AG04450 (cell line): ENCODE data around the gene PLEKHA5. TPM values are rescaled to one million over a fixed set of nuclear protein-coding genes. Genes with fewer than 3 reads are reported as not detected.

ENCODE experiments used
- CTCF ChIA-PET: fragments of 300-600, 350-600 bp; formaldehyde crosslinking; extraction: SDS; loops from one replicate; lab custom pipeline; 2022; ENCODE audit warnings: antibody characterized with exemption, inconsistent platforms; lab: Charles Lee
- POLR2A ChIA-PET: fragments of 350-600 bp; formaldehyde crosslinking; extraction: SDS; loops from one replicate; lab custom pipeline; 2021; ENCODE audit warnings: antibody characterized with exemption, inconsistent platforms; lab: Yijun Ruan, JAX
- DNase-seq: peaks from one replicate; pipeline ENCODE4 v3.0.0-alpha.2; 2011; ENCODE audit warnings: low read depth, low spot score
- H3K27ac ChIP-seq: one replicate; pipeline ENCODE4 v1.5.1; 2012; ENCODE audit warnings: low read depth, low read length, control low read depth
- H3K27me3 ChIP-seq: one replicate; pipeline ENCODE4 v1.6.0; 2012; ENCODE audit warnings: low read length; ENCODE audit not compliant: control insufficient read depth, insufficient read depth
- H3K4me3 ChIP-seq: 2 replicates; pipeline ENCODE4 v1.5.1; 2011; ENCODE audit warnings: mild to moderate bottlenecking, low read depth, low read length, control low read depth
- H3K9me3 ChIP-seq: 2 replicates; pipeline ENCODE4 v1.5.1; 2012; ENCODE audit warnings: low read length; ENCODE audit not compliant: control insufficient read depth, insufficient read depth
- polyA plus RNA-seq: library from polyadenylated mRNA; depleted of rRNA; stranded (reverse); fragments of >200 nt; gene quantifications from 2 replicates; pipeline ENCODE4 v1.2.3, GENCODE V29; 2011
- small RNA-seq: library from RNA; depleted of rRNA; stranded (forward); fragments of <200 nt; gene quantifications from one replicate; pipeline ENCODE3, GENCODE V24; 2012; ENCODE audit warnings: low read depth; ENCODE audit not compliant: insufficient read length
- TF ChIP-seq, protein P1 (sequence below): IDR thresholded peaks from 2 replicates; pipeline ENCODE4 v1.5.1; 2011; ENCODE audit warnings: low read depth, low read length, control low read depth, inconsistent platforms

PLEKHA5 gene
- polyA plus RNA-seq, 1 experiment: 23.5 TPM

DNA sequence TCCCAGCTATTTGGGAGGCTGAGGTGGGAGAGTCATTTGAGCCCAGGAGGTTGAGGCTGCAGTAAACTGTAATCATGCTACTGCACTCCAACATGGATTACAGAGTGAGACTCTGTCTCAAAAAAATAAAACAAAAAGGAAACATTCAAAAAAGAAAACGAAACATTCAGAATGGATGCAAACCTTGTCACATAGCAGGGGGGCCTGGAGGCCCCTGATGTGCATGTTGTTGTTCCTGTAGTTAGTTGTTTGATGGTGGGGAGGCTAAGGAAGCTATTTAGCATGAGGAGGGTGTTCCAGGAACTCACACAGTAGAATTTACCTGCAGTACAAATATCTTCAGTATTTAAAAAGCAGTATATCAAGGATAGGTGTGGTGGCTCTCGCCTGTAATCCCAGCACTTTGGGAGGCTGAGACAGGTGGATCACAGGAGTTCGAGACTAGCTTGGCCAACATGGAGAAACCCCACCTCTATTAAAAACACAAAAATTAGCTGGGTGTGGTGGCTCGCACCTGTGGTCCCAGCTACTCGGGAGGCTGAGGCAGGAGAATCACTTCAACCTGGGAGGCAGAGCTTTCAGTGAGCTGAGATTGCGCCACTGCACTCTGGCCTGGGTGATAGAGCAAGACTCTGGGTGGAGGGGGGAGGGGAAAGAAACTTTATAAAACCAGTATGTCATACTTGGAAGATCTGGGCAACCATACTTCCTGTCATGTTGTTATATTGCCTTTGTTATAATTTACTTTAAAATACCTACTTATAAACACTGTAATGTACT, 292.2 kb downstream of the PLEKHA5 start:
- POLR2A ChIA-PET: no interaction called here
- CTCF ChIA-PET: interaction anchor here (0.7 kb wide), 1 partner anchor 147 kb away, joined by 3 read pairs; no protein-coding TSS in a partner anchor
- no peak for DNase-seq
- Histone ChIP-seq H3K9me3 (peaks cover 3% of the 10 kb centered on the region; the same call in 1 of the 2 replicates), H3K4me3 (no peak overlapping the region), H3K27me3 (no peaks in the 10 kb centered on the region), H3K27ac (no peak overlapping the region)
- TF ChIP-seq, protein P1, sequence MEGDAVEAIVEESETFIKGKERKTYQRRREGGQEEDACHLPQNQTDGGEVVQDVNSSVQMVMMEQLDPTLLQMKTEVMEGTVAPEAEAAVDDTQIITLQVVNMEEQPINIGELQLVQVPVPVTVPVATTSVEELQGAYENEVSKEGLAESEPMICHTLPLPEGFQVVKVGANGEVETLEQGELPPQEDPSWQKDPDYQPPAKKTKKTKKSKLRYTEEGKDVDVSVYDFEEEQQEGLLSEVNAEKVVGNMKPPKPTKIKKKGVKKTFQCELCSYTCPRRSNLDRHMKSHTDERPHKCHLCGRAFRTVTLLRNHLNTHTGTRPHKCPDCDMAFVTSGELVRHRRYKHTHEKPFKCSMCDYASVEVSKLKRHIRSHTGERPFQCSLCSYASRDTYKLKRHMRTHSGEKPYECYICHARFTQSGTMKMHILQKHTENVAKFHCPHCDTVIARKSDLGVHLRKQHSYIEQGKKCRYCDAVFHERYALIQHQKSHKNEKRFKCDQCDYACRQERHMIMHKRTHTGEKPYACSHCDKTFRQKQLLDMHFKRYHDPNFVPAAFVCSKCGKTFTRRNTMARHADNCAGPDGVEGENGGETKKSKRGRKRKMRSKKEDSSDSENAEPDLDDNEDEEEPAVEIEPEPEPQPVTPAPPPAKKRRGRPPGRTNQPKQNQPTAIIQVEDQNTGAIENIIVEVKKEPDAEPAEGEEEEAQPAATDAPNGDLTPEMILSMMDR: no peak

DNA sequence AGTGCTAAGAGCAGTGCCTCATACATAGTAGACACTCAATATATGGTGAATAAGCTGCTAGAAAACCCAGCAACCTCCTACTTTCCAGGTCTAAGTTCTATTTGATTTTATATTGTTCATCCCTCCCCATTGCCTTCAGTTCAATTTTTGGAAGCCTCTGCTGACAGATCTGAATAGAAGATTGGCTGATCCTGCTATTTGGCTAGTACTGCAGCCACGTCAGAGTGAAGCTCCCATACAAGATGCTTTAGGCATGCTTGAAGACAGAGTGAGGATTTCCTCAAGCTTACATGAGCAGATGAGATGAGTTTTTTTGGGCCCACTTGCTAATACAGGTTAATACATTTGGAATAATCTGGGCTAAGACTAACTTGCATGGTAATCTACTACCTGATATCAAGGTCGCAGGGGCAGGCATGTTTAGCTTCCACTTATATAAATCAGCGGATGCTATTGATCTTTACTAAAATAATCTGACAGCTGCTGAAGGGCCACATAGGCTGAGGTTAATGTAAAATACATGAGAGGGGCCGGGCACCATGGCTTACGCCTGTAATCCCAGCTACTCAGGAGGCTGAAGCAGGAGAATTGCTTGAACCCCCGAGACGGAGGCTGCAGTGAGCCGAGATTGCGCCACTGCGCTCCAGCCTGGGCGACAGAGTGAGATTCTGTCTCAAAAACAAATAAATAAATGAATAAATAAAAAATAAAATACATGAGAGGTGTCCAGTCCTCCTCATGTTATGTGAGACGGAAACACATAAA, 293.8 kb downstream of the PLEKHA5 start:
- ChIA-PET CTCF (no interaction called here), POLR2A (no interaction called here)
- TF ChIP-seq, protein P1: no peak
- no peak for DNase-seq
- Histone ChIP-seq H3K27me3 (no peaks in the 10 kb centered on the region), H3K9me3 (peaks cover 7% of the 10 kb centered on the region; the same call in 1 of the 2 replicates), H3K27ac (no peak overlapping the region), H3K4me3 (no peak overlapping the region)

Small RNA genes within 50 kb of the gene (small RNA-seq; reads per million reads assigned to genes)
- not detected for gene AC091805.2
- not detected for gene RN7SL67P
